GM12875 (cell line): Measurements from ENCODE around the gene AFAP1.
"Not testable (repeated sequence)": the region's sequence is repeated elsewhere in the genome, so short reads cannot be mapped to it uniquely, and the experiment has no call there.

Experiments used
- H3K4me3 ChIP-seq: one replicate; pipeline ENCODE4 v1.5.1; 2011; ENCODE audit warnings: low read depth, low read length, control low read depth
- TF ChIP-seq, protein P1 (sequence below): IDR thresholded peaks from 2 replicates; pipeline ENCODE4 v1.5.1; 2011; ENCODE audit warnings: low read depth, mild to moderate bottlenecking, control low read depth, inconsistent platforms, low read length, moderate library complexity, borderline replicate concordance; ENCODE audit not compliant: insufficient read depth

AFAP1 gene

GRCh38 chr4:7945709-7946380 is 6.2 kb upstream of the AFAP1 start:
- H3K4me3 ChIP-seq: no peak overlapping the region
- TF ChIP-seq, protein P1, sequence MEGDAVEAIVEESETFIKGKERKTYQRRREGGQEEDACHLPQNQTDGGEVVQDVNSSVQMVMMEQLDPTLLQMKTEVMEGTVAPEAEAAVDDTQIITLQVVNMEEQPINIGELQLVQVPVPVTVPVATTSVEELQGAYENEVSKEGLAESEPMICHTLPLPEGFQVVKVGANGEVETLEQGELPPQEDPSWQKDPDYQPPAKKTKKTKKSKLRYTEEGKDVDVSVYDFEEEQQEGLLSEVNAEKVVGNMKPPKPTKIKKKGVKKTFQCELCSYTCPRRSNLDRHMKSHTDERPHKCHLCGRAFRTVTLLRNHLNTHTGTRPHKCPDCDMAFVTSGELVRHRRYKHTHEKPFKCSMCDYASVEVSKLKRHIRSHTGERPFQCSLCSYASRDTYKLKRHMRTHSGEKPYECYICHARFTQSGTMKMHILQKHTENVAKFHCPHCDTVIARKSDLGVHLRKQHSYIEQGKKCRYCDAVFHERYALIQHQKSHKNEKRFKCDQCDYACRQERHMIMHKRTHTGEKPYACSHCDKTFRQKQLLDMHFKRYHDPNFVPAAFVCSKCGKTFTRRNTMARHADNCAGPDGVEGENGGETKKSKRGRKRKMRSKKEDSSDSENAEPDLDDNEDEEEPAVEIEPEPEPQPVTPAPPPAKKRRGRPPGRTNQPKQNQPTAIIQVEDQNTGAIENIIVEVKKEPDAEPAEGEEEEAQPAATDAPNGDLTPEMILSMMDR: no peak

GRCh38 chr4:7944599-7945220 is 5.0 kb upstream of the AFAP1 start:
- TF ChIP-seq, protein P1: no peak
- no peak overlapping the region for H3K4me3 ChIP-seq

DNA sequence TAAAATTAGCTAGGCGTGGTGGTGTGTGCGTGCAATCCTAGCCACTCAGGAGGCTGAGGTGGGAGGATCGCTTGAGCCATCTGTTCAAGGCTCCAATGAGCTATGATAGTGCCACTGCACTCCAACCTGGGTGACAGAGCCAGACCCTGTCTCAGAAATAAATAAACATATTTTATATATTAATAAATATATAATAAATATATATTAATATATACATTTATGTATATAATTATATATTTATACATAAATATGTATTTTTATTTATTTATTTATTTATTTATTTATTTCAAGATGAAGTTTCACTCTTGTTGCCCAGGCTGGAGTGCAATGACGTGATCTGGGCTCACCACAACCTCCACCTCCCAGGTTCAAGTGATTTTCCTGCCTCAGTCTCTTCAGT is 4.0 kb upstream of the AFAP1 start:
- not testable (repeated sequence) for H3K4me3 ChIP-seq

DNA sequence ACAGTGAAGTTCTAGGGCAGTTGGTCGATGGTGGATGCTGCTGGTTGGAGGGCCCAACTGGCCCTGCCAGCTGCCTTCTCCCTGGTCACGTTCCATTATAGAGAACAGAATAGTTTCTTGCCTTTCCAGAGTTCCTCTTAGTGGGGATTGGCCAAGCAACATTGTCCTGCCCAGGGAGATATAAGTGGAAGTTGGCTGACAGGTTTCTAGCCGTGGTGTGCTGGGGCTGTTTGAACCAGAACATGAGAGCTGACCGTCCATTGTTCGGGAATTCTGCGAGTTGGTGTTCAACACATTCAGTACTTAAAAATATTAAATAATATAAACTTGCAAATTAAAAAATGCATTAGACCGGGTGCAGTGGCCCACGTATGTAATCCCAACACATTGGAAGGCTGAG is 3.5 kb upstream of the AFAP1 start:
- no peak overlapping the region for H3K4me3 ChIP-seq
- TF ChIP-seq, protein P1: no peak

DNA sequence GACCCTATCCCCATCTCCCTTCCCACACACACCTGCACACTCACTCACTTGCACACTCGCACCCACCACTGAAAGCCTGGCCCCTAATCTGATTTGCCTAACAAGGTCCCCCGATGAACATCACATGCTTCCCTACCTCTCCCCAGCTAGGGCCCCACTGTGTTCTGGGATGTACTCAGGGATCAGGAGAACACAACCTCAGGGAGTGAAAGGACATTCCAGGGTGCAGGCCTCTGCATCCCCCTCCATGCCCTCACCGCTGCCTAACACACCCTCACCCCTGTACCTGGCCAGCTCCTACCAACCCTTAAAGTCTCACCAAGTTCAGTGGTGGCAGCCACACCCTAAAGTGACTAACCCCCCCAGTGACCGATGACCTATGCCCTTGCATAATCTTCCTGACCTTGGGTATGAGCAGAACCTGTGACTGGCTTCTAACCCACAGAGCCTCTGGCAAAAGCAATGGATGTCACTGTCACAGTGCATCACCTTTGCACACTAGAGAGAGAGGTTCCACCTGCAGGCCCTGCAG is 2.4 kb upstream of the AFAP1 start:
- TF ChIP-seq, protein P1: no peak
- H3K4me3 ChIP-seq: no peak overlapping the region

DNA sequence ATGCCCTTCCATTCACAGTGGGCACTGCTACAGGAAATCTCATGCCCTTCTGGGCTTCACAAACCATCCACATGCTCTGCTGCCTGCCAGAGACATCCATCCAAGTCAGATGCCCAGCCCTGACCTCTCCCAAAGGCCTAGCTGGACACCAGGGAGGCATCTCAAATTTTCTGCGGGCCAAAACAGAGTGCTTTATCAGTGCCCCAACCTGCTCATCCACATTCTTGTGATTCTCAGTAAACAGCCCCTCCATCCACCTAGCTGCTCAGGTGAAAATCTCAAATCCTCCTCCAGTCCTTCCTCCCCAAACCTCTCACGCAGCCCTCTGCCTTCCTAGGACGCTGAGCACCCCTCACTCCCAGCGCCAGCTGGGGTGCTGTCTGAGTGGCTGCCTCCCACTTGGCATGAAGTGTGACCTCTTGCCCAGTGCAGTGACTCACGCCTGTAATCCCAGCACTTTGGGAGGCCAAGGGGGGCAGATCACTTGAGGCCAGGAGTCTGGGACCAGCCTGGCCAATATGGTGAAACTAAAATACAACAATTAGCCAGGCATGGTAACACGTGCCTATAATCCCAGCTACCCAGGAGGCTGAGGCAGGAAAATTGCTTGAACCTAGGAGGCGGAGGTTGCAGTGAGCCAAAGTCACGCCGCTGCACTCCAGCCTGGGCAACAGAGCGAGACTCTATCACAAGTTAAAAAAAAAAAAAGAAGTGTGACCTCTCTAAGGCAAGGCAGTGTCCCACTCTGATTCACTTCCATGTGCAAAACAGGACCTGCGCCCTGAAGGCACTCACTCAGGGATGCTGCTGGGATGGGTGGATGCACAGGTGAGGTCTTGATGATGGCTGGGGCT is 1.7 kb upstream of the AFAP1 start:
- TF ChIP-seq, protein P1: no peak
- no peak overlapping the region for H3K4me3 ChIP-seq

- TF ChIP-seq, protein P1: no peak
- H3K4me3 ChIP-seq: no peak overlapping the region
Observed at GRCh38 chr4:7938609-7939376, 868 bp downstream of the AFAP1 start.
